Cardiac muscle cell (in vitro differentiated cells and primary cell): ENCODE data around the gene SOWAHB. TPM values are rescaled to one million over a fixed set of nuclear protein-coding genes. Genes with fewer than 3 reads are reported as not detected.

ENCODE experiments used
- DNase-seq, 2 donors: peaks; one replicate each; pipeline versions ENCODE4 v3.0.0 to v3.0.0-alpha.2; 2010 to 2017; ENCODE audit warnings: low read depth in 1 of 2, low spot score in 1 of 2
- H3K27ac ChIP-seq: fragments of 200-600 bp; sonication (generic); 2 replicates; pipeline ENCODE4 v1.5.1; 2016
- H3K27me3 ChIP-seq: fragments of 200-600 bp; sonication (generic); 2 replicates; pipeline ENCODE4 v1.6.0; 2016; ENCODE audit warnings: control low read depth
- H3K36me3 ChIP-seq: fragments of 200-600 bp; sonication (generic); 2 replicates; pipeline ENCODE4 v1.5.1; 2016; ENCODE audit warnings: control low read depth
- H3K4me1 ChIP-seq: fragments of 200-600 bp; sonication (generic); 2 replicates; pipeline ENCODE4 v1.8.1; 2017; ENCODE audit warnings: low read depth, mild to moderate bottlenecking, mixed run types
- H3K4me3 ChIP-seq: fragments of 200-600 bp; sonication (generic); 2 replicates; pipeline ENCODE4 v1.5.1; 2016; ENCODE audit warnings: mild to moderate bottlenecking
- H3K9me3 ChIP-seq: fragments of 200-600 bp; sonication (generic); 2 replicates; pipeline ENCODE4 v1.5.1; 2017; ENCODE audit warnings: low read depth, mild to moderate bottlenecking, control low read depth
- CTCF ChIP-seq: IDR thresholded peaks from 2 replicates; pipeline ENCODE4 v1.5.1; 2012; ENCODE audit warnings: low read depth, mild to moderate bottlenecking, low read length
- polyA plus RNA-seq: library from polyadenylated mRNA; unstranded; fragments of >200 nt; fragmentation: Nextera tagmentation; extraction: Ambion mirVana; gene quantifications from 2 replicates; pipeline ENCODE4 v1.2.1, GENCODE V29; 2016
- total RNA-seq: library from RNA; depleted of rRNA; stranded (reverse); fragments of >200 nt; gene quantifications from 2 replicates; pipeline ENCODE4 v1.2.3, GENCODE V29; 2016

Gene SOWAHB
- total and polyA plus RNA-seq, 2 experiments from 2014 or later, result 0.27 to 0.34 TPM

- peaks cover 90% of the 10 kb centered on the region for H3K27me3 ChIP-seq
- H3K36me3 ChIP-seq, result no peaks in the 10 kb centered on the region
- H3K4me3 ChIP-seq, result no peak overlapping the region
- no peaks in the 10 kb centered on the region for H3K4me1 ChIP-seq
- no peaks in the 10 kb centered on the region for H3K9me3 ChIP-seq
- no peak overlapping the region for H3K27ac ChIP-seq
- TF ChIP-seq CTCF, result no peak
- no peak for DNase-seq
These were observed 3.2 kb downstream of the SOWAHB start for GRCh38 chr4:76894537-76895255.

- H3K27me3 ChIP-seq, result peaks cover 69% of the 10 kb centered on the region
- H3K27ac ChIP-seq, result no peak overlapping the region
- no peaks in the 10 kb centered on the region for H3K9me3 ChIP-seq
- no peaks in the 10 kb centered on the region for H3K4me1 ChIP-seq
- TF ChIP-seq CTCF, result no peak
- H3K36me3 ChIP-seq, result no peaks in the 10 kb centered on the region
- no peak overlapping the region for H3K4me3 ChIP-seq
- DNase-seq, result no peak
These were observed 5.3 kb downstream of the SOWAHB start for GRCh38 chr4:76892601-76893000.

- H3K27me3 ChIP-seq, result peaks cover 63% of the 10 kb centered on the region
- no peaks in the 10 kb centered on the region for H3K36me3 ChIP-seq
- no peak overlapping the region for H3K27ac ChIP-seq
- no peak overlapping the region for H3K4me3 ChIP-seq
- no peaks in the 10 kb centered on the region for H3K4me1 ChIP-seq
- no peaks in the 10 kb centered on the region for H3K9me3 ChIP-seq
- DNase-seq, result no peak
- TF ChIP-seq CTCF, result no peak
These were observed 5.9 kb downstream of the SOWAHB start for GRCh38 chr4:76892001-76892400.

- Histone ChIP-seq H3K4me3 (no peak overlapping the region), H3K9me3 (no peaks in the 10 kb centered on the region), H3K27ac (no peak overlapping the region), H3K36me3 (no peaks in the 10 kb centered on the region), H3K4me1 (no peaks in the 10 kb centered on the region), H3K27me3 (peaks cover 12% of the 10 kb centered on the region)
- DNase-seq, result no peak
- no peak for TF ChIP-seq CTCF
These were observed 11.0 kb downstream of the SOWAHB start for GRCh38 chr4:76886848-76887441.

GRCh38 chr4:76886214-76886613, 11.7 kb downstream of the SOWAHB start:
- H3K4me1 ChIP-seq, result no peaks in the 10 kb centered on the region
- H3K27me3 ChIP-seq, result peaks cover 5% of the 10 kb centered on the region
- H3K4me3 ChIP-seq, result no peak overlapping the region
- no peaks in the 10 kb centered on the region for H3K36me3 ChIP-seq
- DNase-seq, result no peak
- no peak for TF ChIP-seq CTCF
- H3K9me3 ChIP-seq, result no peaks in the 10 kb centered on the region
- no peak overlapping the region for H3K27ac ChIP-seq
